Subcutaneous adipose tissue (tissue), 4 donors: ENCODE data around the gene TMEM256. TPM values are rescaled to one million over a fixed set of nuclear protein-coding genes. Genes with fewer than 3 reads are reported as not detected.

Experiments used
- total RNA-seq, 4 donors: library from RNA; depleted of rRNA; stranded (reverse); fragments of >200 nt; gene quantifications; one replicate each; pipeline ENCODE4 v1.1.0, GENCODE V29; 2016
- TF ChIP-seq, protein P1 (sequence below): fragments of 450-650 bp; IDR thresholded peaks from one replicate; pipeline ENCODE4 v1.5.1; 2016; ENCODE audit warnings: low read depth, mild to moderate bottlenecking, control low read depth, antibody characterized with exemption, moderate library complexity

TMEM256 gene
- total RNA-seq, 4 donors from 2014 or later: 76.7 to 134 (median 109) TPM

- TF ChIP-seq, protein P1, sequence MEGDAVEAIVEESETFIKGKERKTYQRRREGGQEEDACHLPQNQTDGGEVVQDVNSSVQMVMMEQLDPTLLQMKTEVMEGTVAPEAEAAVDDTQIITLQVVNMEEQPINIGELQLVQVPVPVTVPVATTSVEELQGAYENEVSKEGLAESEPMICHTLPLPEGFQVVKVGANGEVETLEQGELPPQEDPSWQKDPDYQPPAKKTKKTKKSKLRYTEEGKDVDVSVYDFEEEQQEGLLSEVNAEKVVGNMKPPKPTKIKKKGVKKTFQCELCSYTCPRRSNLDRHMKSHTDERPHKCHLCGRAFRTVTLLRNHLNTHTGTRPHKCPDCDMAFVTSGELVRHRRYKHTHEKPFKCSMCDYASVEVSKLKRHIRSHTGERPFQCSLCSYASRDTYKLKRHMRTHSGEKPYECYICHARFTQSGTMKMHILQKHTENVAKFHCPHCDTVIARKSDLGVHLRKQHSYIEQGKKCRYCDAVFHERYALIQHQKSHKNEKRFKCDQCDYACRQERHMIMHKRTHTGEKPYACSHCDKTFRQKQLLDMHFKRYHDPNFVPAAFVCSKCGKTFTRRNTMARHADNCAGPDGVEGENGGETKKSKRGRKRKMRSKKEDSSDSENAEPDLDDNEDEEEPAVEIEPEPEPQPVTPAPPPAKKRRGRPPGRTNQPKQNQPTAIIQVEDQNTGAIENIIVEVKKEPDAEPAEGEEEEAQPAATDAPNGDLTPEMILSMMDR: no peak
Observed at GRCh38 chr17:7437369-7437863, 33.5 kb upstream of the TMEM256 start.

- TF ChIP-seq, protein P1: no peak
Observed at GRCh38 chr17:7436556-7437368, 32.9 kb upstream of the TMEM256 start.

DNA sequence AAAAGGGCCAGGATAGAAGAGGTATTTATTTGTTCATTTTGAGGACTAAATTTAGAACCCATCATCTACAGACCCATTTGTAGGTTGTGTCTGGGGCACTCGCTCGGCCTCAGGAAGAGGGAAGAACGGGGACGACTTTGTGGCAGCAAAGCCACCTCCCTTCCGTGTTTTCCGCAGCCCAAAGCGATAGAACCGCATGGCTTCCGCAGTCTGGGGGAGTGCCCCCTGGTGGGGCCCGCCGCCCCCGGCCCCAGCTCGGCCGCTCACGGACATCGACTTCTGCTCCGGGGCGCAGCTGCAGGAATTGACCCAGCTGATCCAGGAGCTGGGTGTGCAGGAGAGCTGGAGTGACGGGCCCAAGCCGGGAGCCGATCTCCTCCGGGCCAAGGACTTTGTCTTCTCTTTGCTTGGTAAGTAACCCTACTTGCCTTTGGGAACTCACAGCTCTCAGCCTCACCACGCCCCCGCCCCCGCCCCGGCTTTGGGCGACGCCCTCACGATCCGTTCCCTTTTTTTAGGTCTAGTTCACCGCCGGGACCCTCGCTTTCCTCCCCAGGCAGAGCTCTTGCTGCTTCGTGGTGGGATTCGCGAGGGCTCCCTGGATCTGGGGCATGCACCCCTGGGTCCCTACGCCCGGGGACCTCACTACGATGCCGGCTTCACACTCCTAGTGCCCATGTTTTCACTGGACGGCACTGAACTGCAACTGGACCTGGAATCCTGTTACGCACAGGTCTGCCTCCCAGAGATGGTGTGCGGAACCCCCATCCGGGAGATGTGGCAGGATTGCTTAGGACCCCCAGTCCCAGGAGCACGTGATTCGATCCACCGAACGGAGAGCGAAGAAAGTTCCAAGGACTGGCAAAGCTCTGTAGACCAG lies 32.0 kb upstream of the TMEM256 start:
- TF ChIP-seq, protein P1: no peak

DNA sequence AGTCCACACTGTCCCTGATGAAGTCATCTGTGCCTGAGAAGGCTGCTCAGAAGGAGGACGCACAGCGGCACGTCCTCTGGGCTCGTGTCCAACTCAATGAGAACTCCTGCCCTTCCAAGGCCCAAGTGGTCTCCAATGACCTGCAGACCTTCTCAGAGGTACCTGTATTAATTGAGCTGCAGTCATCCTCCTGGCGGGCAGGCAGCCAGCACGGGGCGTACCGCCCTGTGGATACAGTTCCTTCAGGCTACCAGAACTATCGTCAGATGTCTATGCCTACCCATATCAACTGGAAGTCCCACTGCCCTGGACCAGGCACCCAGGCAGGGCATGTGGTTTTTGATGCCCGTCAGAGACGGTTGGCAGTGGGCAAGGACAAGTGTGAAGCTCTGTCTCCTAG lies 28.4 kb upstream of the TMEM256 start:
- TF ChIP-seq, protein P1: no peak

- TF ChIP-seq, protein P1: no peak
Observed at GRCh38 chr17:7431231-7431630, 27.3 kb upstream of the TMEM256 start.

DNA sequence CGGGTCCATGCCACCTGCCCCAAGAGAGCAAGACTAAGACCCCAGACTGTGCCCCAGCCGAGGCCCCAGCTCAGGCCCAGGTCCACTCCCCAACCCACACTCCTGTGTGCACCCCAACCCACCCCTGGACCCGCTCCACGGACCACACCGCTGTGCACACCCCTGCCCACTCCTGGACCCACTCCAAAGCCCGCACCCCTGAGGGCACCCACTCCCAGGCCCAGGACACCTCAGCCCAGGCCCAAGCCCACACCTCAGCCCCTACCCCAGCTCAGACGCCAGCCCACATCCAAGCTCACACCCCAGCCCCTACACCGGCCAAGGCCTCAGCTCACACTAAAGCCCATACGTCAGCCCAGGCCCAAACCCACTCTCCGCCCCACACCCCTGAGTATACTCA lies 25.8 kb upstream of the TMEM256 start:
- TF ChIP-seq, protein P1: no peak

- TF ChIP-seq, protein P1: no peak
Observed at GRCh38 chr17:7428557-7428956, 24.7 kb upstream of the TMEM256 start, which contains the start of gene SPEM3. Gene SPEM3, plus strand, starts transcription at chr17:7428857. Its CDS starts 46 bp downstream, at chr17:7428903.
